C4-2B (cell line): Measurements from ENCODE around the gene SYT7.

Experiments
- H3K27ac ChIP-seq: fragments of 450-650 bp; 2 replicates; pipeline ENCODE4 v1.5.1; 2017
- CTCF ChIP-seq: fragments of 450-650 bp; conservative IDR thresholded peaks from 2 replicates; pipeline ENCODE4 v1.5.1; 2017; ENCODE audit warnings: mild to moderate bottlenecking
- ZFX ChIP-seq: fragments of 450-650 bp; IDR thresholded peaks from 2 replicates; pipeline ENCODE4 v1.6.1; 2017

SYT7 gene

GRCh38 chr11:61598374-61598773 lies 17.5 kb upstream of the SYT7 start:
- H3K27ac ChIP-seq = no peak overlapping the region
- TF ChIP-seq ZFX (no peak), CTCF (no peak)

GRCh38 chr11:61596990-61597389 lies 16.1 kb upstream of the SYT7 start:
- H3K27ac ChIP-seq = no peak overlapping the region
- no peak for TF ChIP-seq ZFX
- TF ChIP-seq CTCF = no peak

GRCh38 chr11:61596542-61596941 lies 15.7 kb upstream of the SYT7 start:
- H3K27ac ChIP-seq = no peak overlapping the region
- TF ChIP-seq CTCF (no peak), ZFX (no peak)

- peak overlapping the region; percentile 46 for H3K27ac ChIP-seq
- no peak for TF ChIP-seq CTCF
- no peak for TF ChIP-seq ZFX
Observed at GRCh38 chr11:61594907-61595257, 14.0 kb upstream of the SYT7 start.

GRCh38 chr11:61593151-61593550 lies 12.3 kb upstream of the SYT7 start:
- no peak overlapping the region for H3K27ac ChIP-seq
- TF ChIP-seq CTCF (no peak), ZFX (no peak)

- no peak overlapping the region for H3K27ac ChIP-seq
- TF ChIP-seq CTCF = no peak
- no peak for TF ChIP-seq ZFX
Observed at GRCh38 chr11:61592176-61592575, 11.3 kb upstream of the SYT7 start.

GRCh38 chr11:61589961-61590360 lies 9.1 kb upstream of the SYT7 start:
- TF ChIP-seq CTCF (no peak), ZFX (no peak)
- no peak overlapping the region for H3K27ac ChIP-seq
